CD8-positive, alpha-beta memory T cell (primary cell): ENCODE results near the gene RHCE. TPM values are rescaled to one million over a fixed set of nuclear protein-coding genes. Genes with fewer than 3 reads are reported as not detected.
A peak's percentile ranks its signal among the peaks of the same experiment; 100 is the strongest.
"Not testable (repeated sequence)": the region's sequence is repeated elsewhere in the genome, so short reads cannot be mapped to it uniquely, and the experiment has no call there.

ENCODE experiments used
- CTCF ChIA-PET: fragments of 350-600 bp; sonication (Branson Sonifier 250); formaldehyde crosslinking; loops from one replicate; lab custom pipeline; 2021; ENCODE audit warnings: antibody characterized with exemption; lab: Charles Lee
- POLR2A ChIA-PET: fragments of 350-600 bp; sonication (Branson Sonifier 250); formaldehyde crosslinking; loops from one replicate; lab custom pipeline; 2021; ENCODE audit warnings: antibody characterized with exemption; lab: Charles Lee
- DNase-seq, 5 donors: peaks; one replicate each; pipeline versions ENCODE4 v3.0.0 to v3.0.0-alpha.2; 2020 to 2022; ENCODE audit warnings: mixed read lengths in 1 of 5
- H3K27ac ChIP-seq: one replicate; pipeline ENCODE4 v1.7.0; 2013; ENCODE audit warnings: low read depth, mild to moderate bottlenecking, low read length, moderate library complexity
- H3K27me3 ChIP-seq: 2 replicates; pipeline ENCODE4 v1.7.0; 2013; ENCODE audit warnings: low read length, mild to moderate bottlenecking; ENCODE audit not compliant: insufficient read depth, poor library complexity, severe bottlenecking
- H3K36me3 ChIP-seq: 2 replicates; pipeline ENCODE4 v1.7.0; 2013; ENCODE audit warnings: mild to moderate bottlenecking, low read length, moderate library complexity; ENCODE audit not compliant: insufficient read depth
- H3K4me1 ChIP-seq: 2 replicates; pipeline ENCODE4 v1.7.0; 2013; ENCODE audit warnings: mild to moderate bottlenecking, low read length, moderate library complexity; ENCODE audit not compliant: insufficient read depth
- H3K4me3 ChIP-seq: 2 replicates; pipeline ENCODE4 v1.7.0; 2013; ENCODE audit warnings: mild to moderate bottlenecking, low read length
- H3K9me3 ChIP-seq: 2 replicates; pipeline ENCODE4 v1.7.0; 2013; ENCODE audit warnings: mild to moderate bottlenecking, low read length
- H3K27ac Mint-ChIP-seq, 8 donors: one replicate each; pipeline ENCODE4 v1.8.0; 2020 to 2021; ENCODE audit warnings: mixed read lengths in 8 of 8, mild to moderate bottlenecking in 6 of 8, inconsistent platforms in 3 of 8, moderate library complexity in 3 of 8
- H3K27me3 Mint-ChIP-seq, 2 donors: one replicate each; pipeline ENCODE4 v1.8.0; 2020 to 2021; ENCODE audit warnings: mixed read lengths in 2 of 2, mild to moderate bottlenecking in 1 of 2, moderate library complexity in 1 of 2
- H3K36me3 Mint-ChIP-seq, 3 donors: one replicate each; pipeline ENCODE4 v1.8.0; 2020 to 2021; ENCODE audit warnings: mixed read lengths in 3 of 3, inconsistent platforms in 1 of 3, mild to moderate bottlenecking in 1 of 3
- H3K4me1 Mint-ChIP-seq, 3 donors: one replicate each; pipeline ENCODE4 v1.8.0; 2020 to 2021; ENCODE audit warnings: mixed read lengths in 3 of 3, inconsistent platforms in 1 of 3, mild to moderate bottlenecking in 1 of 3
- H3K4me3 Mint-ChIP-seq, 7 donors: one replicate each; pipeline ENCODE4 v1.8.0; 2020 to 2021; ENCODE audit warnings: mixed read lengths in 7 of 7, mild to moderate bottlenecking in 6 of 7, moderate library complexity in 4 of 7, inconsistent platforms in 2 of 7
- H3K9me3 Mint-ChIP-seq, 5 donors: one replicate each; pipeline ENCODE4 v1.8.0; 2020 to 2022; ENCODE audit warnings: mixed read lengths in 5 of 5, mild to moderate bottlenecking in 3 of 5, moderate library complexity in 2 of 5, inconsistent platforms in 1 of 5
- polyA plus RNA-seq: library from polyadenylated mRNA; unstranded; fragments of 300-500 nt; fragmentation: Illumina TruSeq; gene quantifications from one replicate; pipeline ENCODE4 v1.2.3, GENCODE V29; 2021
- total RNA-seq, 2 experiments: library from RNA; stranded (reverse); gene quantifications; one replicate each; pipeline ENCODE4 v1.2.3, GENCODE V29; 2021

RHCE gene
- total and polyA plus RNA-seq, 3 experiments from 2014 or later: 0.18 to 0.33 (median 0.26) TPM

DNA sequence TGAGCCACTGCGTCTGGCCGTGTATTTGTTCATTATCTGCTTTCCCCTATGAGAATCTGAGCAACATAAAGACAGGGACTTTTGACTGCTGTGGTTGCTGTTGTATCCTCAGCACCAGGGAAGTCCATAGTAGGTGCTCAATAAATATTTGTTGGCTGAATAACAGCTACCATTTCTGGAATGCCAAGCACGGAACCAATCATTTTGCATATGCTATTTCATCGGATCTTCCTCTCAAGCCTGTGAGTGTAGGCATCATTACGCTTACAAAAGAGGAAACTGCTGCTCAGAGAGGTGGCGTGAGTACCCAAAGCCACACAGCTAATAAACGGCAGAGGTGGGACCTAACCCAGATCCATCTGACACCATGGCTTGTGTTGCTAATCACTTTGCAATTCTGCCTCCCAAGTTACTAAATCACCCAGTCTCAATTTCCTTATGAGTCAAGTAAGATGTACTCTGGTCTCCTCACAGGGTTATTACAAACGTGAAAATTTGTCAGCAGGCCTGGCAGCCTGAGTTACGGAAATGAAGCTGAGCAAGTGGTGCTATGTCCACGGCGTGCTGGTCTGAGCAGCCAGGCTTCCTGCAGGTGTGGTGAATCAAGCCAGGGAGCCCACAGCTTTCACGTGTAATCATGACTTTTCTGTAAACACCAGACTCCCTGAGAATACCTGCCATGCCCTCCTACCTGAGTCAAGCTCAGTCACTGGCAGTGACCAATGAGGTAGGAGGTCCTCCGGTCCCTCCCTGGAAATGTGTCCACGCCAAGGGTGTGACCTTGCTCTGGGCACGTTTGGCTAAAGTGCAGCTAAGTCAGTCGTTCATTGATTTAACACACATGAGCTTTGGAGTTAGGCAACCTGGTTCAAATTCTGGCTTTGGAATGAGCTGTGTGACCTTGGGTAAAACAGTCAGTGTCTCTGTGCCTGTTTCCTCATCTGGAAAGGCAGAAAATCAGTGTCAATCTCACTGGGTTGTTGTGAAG lies 4.8 kb upstream of the RHCE start:
- H3K27me3 Mint-ChIP-seq: peaks cover 0 to 7% of the 10 kb centered on the region in 2 donors
- Histone ChIP-seq H3K4me3 (no peak overlapping the region), H3K27ac (no peak overlapping the region), H3K4me1 (no peaks in the 10 kb centered on the region), H3K36me3 (no peaks in the 10 kb centered on the region), H3K9me3 (no peaks in the 10 kb centered on the region), H3K27me3 (no peaks in the 10 kb centered on the region)
- H3K36me3 Mint-ChIP-seq: peaks cover 0 to 3% (median 0%) of the 10 kb centered on the region in 3 donors
- no peak overlapping the region for H3K4me3 Mint-ChIP-seq
- H3K4me1 Mint-ChIP-seq: peaks cover 5 to 12% (median 5%) of the 10 kb centered on the region in 3 donors
- no peak for DNase-seq
- ChIA-PET CTCF (no interaction called here), POLR2A (no interaction called here)
- H3K9me3 Mint-ChIP-seq: no peaks in the 10 kb centered on the region
- no peak overlapping the region for H3K27ac Mint-ChIP-seq

DNA sequence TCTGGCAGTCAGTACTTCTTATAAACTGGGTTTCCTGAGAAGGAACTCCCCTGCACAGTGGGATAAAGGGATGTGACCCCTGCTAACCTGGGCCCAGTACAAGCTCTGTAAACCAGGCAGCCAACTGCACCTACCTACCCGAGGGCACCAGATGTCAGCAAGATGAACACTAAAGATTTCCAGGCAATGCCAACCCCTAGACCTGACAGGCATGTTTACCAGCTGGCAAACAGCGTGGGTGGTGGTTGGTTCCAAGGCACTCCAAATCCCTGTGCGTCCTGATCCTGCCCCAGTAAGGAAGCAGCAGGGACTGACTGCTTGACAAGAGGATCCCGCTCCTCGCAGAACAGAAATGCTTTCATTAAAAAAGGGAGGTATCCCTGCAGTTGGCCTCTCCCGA lies 2.6 kb upstream of the RHCE start:
- H3K4me3 ChIP-seq, POLR2A ChIA-PET, CTCF ChIA-PET, H3K36me3 Mint-ChIP-seq, H3K27ac Mint-ChIP-seq, H3K27me3 Mint-ChIP-seq, H3K27ac ChIP-seq, H3K9me3 Mint-ChIP-seq, H3K9me3 ChIP-seq, H3K27me3 ChIP-seq, DNase-seq, H3K4me1 Mint-ChIP-seq, H3K4me1 ChIP-seq, H3K36me3 ChIP-seq, H3K4me3 Mint-ChIP-seq: not testable (repeated sequence)

DNA sequence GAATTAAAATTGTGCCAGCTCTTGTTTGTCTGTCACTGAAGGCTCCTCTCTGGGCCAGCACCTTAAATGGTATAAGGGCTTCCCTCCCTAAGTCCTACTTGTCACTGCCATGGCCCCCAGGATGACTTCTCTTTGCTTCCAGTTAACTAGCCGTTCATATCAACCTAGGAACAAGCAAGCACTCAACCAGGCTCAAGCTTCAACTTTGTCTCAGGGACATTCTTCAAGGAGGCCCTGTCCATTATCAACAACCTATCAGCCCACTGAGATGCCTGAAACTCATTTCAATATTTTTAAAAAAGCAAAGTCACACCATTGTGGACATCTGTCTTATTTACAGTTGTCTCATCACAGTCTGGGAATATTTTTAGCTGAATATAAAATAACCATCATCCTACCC lies 1.3 kb downstream of the RHCE start:
- H3K4me1 Mint-ChIP-seq, H3K36me3 ChIP-seq, H3K36me3 Mint-ChIP-seq, H3K4me3 Mint-ChIP-seq, H3K4me1 ChIP-seq, H3K27ac Mint-ChIP-seq, H3K9me3 Mint-ChIP-seq, POLR2A ChIA-PET, DNase-seq, CTCF ChIA-PET, H3K4me3 ChIP-seq, H3K27me3 ChIP-seq, H3K9me3 ChIP-seq, H3K27me3 Mint-ChIP-seq: not testable (repeated sequence)
- H3K27ac ChIP-seq: peak overlapping the region; percentile 9

DNA sequence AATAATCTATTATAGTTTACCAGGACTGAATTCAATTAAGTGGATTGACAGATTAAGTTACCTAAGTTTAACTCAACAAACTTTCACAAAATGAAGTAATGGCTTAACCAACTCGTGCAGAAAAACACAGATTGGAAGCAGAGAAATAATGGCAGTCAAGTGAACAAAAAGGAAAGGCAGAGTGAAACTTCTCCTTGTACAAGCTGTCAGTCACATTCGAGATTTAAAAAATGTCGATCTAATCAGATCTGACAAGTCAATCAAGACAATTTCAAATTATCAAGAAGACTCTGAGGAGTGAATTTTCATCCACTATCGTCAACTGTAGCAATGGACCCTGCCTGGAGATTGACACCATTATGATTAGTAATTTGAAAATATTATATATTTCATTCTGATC lies 3.3 kb downstream of the RHCE start:
- H3K4me3 Mint-ChIP-seq, H3K27me3 ChIP-seq, H3K9me3 Mint-ChIP-seq, H3K4me1 Mint-ChIP-seq, H3K9me3 ChIP-seq, CTCF ChIA-PET, H3K27me3 Mint-ChIP-seq, POLR2A ChIA-PET, H3K4me1 ChIP-seq, H3K27ac Mint-ChIP-seq, H3K36me3 Mint-ChIP-seq, H3K27ac ChIP-seq, DNase-seq, H3K4me3 ChIP-seq, H3K36me3 ChIP-seq: not testable (repeated sequence)

DNA sequence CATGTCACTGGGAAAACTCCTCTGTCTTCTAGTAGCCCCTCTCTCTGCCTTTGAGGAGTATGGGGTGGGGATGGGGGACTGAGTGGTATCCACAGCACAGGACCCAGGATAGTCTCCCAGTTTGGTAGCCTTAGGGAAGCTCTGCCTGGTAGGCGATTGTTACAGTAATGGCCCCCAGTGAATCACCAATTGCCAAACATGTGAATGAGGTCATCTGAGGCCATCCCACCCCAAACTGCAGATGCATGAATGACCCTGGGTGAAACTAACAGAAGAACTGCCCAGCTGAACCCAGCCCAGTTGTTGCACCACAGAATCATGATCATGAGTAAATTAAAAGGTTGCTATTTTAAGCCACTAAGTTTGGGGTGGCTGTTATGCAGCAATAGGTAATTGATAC lies 6.0 kb downstream of the RHCE start:
- H3K4me3 Mint-ChIP-seq, H3K27me3 ChIP-seq, DNase-seq, H3K4me3 ChIP-seq, H3K9me3 ChIP-seq, H3K36me3 Mint-ChIP-seq, POLR2A ChIA-PET, H3K4me1 Mint-ChIP-seq, H3K9me3 Mint-ChIP-seq, CTCF ChIA-PET, H3K4me1 ChIP-seq, H3K36me3 ChIP-seq, H3K27me3 Mint-ChIP-seq, H3K27ac Mint-ChIP-seq, H3K27ac ChIP-seq: not testable (repeated sequence)

DNA sequence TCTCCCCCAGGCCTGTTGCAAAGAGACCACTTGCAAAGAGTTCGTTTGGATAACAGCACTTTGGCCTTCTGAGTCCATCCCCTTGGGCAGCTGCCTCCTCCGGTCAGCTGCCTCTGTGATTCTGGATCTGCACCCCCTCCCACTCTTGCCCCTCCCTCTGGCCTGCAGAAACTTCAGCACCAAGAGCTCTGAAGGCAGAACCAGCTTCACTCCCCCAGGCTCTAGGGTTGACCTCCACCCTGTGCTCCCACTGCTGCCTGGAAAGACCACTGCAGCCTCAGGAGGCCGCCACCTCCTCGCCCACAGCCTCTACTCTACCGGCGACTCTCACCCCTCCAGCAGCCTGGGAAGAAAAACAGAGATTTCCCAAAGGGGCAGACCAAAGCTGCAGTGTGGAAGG lies 6.5 kb downstream of the RHCE start:
- H3K4me3 Mint-ChIP-seq, H3K27me3 Mint-ChIP-seq, H3K9me3 Mint-ChIP-seq, H3K4me1 ChIP-seq, H3K4me3 ChIP-seq, H3K27ac ChIP-seq, POLR2A ChIA-PET, H3K9me3 ChIP-seq, H3K27ac Mint-ChIP-seq, H3K36me3 ChIP-seq, H3K27me3 ChIP-seq, CTCF ChIA-PET, H3K36me3 Mint-ChIP-seq, DNase-seq, H3K4me1 Mint-ChIP-seq: not testable (repeated sequence)

DNA sequence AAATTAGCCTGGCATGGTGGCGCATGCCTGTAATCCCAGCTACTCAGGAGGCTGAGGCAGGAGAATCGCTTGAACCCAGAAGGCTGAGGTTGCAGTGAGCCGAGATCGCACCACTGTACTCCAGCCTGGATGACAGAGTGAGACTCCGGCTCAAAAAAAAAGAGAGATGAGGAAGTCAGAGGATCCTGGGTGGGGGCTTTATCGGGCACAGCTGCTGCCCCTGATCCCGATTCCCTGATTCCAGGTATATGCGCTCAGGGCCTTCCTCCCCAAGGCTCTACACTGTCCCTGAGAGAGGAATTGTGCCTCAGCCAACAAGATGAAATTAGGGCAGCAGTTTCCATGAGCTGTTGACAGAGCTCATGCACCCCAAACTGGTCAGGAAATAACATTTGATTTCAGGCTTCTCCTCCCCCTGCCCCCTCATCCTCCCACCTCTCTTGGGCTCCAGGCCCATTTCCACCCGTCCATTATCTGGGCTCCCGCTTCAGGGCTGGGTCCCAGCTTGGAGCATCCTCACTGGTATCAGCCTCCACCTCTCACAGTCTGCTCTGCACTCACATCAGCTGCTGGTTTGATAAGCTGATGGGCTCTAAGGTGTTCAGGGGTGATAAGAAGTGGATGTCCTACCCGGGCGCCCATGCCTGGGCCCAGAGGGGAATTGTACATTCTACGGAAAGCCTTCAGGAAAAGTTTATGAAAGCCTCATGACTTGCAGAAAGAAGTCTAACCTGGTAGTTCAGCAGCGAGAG lies 7.6 kb downstream of the RHCE start:
- POLR2A ChIA-PET, CTCF ChIA-PET: not testable (repeated sequence)

DNA sequence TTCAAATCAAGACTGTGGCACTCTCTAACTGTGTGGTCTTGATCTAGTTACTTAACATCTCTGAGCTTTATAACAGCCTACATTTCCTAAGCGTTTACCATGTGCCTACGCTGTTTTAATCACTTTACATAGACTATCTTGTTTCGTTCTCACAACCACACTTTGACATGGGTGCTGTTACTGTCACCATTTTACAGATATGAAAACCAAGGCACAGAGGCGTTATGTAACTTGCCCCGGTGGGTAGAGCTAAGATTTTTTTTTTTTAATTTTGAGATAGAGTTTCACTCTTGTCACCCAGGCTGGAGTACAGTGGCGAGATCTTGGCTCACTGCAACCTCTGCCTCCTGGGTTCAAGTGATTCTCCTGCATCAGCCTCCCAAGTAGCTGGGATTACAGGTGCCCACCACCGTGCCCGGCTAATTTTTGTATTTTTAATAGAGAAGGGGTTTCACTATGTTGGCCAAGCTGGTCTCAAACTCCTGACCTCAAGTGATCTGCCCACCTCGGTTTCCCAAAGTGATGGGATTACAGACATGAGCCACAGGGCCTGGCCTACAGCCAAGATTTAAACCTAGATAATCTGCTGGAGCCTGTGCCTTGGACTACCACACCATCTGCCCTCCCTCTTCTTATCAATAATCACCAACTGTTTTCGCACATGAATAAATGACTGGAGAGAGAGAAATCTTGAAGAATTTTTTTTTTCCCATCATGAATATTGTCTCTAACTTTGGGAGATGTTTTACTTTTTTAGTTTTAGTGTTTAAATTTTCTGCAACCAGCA lies 10.8 kb downstream of the RHCE start:
- H3K4me3 Mint-ChIP-seq, H3K4me1 Mint-ChIP-seq, H3K36me3 ChIP-seq, H3K27ac Mint-ChIP-seq, POLR2A ChIA-PET, H3K4me3 ChIP-seq, CTCF ChIA-PET, H3K27ac ChIP-seq, H3K27me3 Mint-ChIP-seq, DNase-seq, H3K36me3 Mint-ChIP-seq, H3K9me3 Mint-ChIP-seq, H3K27me3 ChIP-seq, H3K4me1 ChIP-seq, H3K9me3 ChIP-seq: not testable (repeated sequence)

More for the DNA sequence above, 7.6 kb downstream of the RHCE start:
- H3K36me3 ChIP-seq, H3K27ac ChIP-seq, H3K27me3 ChIP-seq, H3K36me3 Mint-ChIP-seq, H3K9me3 Mint-ChIP-seq, H3K9me3 ChIP-seq, H3K4me1 ChIP-seq, H3K27me3 Mint-ChIP-seq, H3K4me3 Mint-ChIP-seq, DNase-seq, H3K27ac Mint-ChIP-seq, H3K4me3 ChIP-seq, H3K4me1 Mint-ChIP-seq: not testable (repeated sequence)
